Measurements from ENCODE around the gene SGO2. TPM values are rescaled to one million over a fixed set of nuclear protein-coding genes. Genes with fewer than 3 reads are reported as not detected.

Gene SGO2, protein sequence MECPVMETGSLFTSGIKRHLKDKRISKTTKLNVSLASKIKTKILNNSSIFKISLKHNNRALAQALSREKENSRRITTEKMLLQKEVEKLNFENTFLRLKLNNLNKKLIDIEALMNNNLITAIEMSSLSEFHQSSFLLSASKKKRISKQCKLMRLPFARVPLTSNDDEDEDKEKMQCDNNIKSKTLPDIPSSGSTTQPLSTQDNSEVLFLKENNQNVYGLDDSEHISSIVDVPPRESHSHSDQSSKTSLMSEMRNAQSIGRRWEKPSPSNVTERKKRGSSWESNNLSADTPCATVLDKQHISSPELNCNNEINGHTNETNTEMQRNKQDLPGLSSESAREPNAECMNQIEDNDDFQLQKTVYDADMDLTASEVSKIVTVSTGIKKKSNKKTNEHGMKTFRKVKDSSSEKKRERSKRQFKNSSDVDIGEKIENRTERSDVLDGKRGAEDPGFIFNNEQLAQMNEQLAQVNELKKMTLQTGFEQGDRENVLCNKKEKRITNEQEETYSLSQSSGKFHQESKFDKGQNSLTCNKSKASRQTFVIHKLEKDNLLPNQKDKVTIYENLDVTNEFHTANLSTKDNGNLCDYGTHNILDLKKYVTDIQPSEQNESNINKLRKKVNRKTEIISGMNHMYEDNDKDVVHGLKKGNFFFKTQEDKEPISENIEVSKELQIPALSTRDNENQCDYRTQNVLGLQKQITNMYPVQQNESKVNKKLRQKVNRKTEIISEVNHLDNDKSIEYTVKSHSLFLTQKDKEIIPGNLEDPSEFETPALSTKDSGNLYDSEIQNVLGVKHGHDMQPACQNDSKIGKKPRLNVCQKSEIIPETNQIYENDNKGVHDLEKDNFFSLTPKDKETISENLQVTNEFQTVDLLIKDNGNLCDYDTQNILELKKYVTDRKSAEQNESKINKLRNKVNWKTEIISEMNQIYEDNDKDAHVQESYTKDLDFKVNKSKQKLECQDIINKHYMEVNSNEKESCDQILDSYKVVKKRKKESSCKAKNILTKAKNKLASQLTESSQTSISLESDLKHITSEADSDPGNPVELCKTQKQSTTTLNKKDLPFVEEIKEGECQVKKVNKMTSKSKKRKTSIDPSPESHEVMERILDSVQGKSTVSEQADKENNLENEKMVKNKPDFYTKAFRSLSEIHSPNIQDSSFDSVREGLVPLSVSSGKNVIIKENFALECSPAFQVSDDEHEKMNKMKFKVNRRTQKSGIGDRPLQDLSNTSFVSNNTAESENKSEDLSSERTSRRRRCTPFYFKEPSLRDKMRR
- total RNA-seq, result 10 to 100 TPM in 1 of 4 donors, 1 to 10 TPM in 3; 1.8 to 12.5 (median 2.3) TPM

DNA sequence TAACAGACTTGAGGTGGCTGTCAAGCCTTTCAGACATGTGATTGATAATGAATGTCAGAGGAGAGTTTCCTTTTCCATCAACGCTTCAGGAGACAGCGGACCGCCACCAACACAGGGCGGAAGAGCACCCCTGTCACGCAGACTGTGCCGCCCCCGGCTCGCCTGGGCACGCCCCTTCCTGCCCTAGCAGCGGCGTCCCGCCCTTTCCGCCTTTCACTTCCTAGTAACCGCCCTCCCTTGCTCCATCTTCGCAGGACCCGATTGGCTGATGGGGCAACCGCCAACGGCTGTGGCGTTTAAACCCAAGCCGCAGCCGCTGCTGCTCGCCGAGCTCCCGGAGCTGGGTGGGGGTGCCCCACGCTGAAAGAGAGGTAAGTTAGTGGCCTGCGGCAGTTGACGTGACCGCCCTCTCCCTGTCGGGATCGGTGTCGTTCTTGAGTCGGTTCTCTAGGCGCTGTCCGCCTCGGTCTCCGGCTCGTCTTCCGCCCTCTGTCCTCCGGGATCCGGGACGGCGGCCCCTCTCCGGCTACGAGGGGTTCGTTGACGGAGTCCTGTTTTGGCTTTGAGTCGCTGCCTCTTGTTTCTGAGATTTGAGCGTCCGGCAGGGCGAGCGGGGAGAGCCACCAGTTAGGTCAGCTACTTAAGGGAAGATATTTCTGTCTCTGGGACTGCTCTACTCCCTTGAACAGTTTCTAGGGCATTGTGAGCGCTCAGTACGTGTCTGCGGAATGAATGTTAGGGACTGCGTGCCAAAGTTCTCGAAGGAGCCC is at the start of gene SGO2:
TSS of gene SGO2 (plus strand) at position 326 of the 770 bp plus-strand sequence. CDS start 6,769 bp downstream, outside the sequence.
- Histone ChIP-seq H3K27me3 (no peaks in the 10 kb centered on the region), H3K27ac (peak within 1 kb of the TSS; percentile 51 to 54), H3K4me3 (peak within 1 kb of the TSS; percentile 50 to 93), H3K9me3 (no peaks in the 10 kb centered on the region), H3K4me1 (peaks cover 4 to 10% of the 10 kb centered on the region in 2 donors), H3K36me3 (no peaks in the 10 kb centered on the region)
- TF ChIP-seq, protein P1, sequence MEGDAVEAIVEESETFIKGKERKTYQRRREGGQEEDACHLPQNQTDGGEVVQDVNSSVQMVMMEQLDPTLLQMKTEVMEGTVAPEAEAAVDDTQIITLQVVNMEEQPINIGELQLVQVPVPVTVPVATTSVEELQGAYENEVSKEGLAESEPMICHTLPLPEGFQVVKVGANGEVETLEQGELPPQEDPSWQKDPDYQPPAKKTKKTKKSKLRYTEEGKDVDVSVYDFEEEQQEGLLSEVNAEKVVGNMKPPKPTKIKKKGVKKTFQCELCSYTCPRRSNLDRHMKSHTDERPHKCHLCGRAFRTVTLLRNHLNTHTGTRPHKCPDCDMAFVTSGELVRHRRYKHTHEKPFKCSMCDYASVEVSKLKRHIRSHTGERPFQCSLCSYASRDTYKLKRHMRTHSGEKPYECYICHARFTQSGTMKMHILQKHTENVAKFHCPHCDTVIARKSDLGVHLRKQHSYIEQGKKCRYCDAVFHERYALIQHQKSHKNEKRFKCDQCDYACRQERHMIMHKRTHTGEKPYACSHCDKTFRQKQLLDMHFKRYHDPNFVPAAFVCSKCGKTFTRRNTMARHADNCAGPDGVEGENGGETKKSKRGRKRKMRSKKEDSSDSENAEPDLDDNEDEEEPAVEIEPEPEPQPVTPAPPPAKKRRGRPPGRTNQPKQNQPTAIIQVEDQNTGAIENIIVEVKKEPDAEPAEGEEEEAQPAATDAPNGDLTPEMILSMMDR (IDR thresholded peaks at IDR 0.05), result peak in 1 of 4 experiments; percentile 9
- peak; percentile 53 to 71 for TF ChIP-seq POLR2A (IDR thresholded peaks at IDR 0.05)
- intact Hi-C loops (cut with DNase I; ENCODE audit: low total_unique reads), result no loop called here
- DNase-seq, result peak; percentile 91 to 93

DNA sequence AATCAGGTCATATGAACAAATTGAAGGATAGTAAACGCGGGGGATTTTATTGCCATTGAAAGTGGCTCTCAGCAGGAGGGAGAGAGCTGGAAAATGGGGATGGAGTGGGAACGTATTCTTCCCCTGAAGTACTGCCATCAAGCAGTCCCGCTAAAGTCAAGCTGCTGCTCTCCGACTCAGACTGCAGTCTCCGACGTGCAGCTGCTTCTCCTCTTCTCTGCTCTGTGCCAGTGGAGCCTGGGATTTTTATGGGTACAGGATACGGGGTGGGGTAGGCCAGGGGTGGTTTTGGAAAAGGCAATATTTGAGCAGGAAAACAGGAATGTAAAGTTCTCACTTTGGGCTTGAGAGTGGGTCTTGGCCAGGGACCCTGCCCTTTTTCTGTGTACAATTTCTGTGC is 49.2 kb upstream of the SGO2 start:
- Histone ChIP-seq H3K9me3 (no peaks in the 10 kb centered on the region), H3K4me3 (no peak overlapping the region), H3K27ac (peak overlapping the region in 1 of 2 donors; percentile 31), H3K36me3 (no peaks in the 10 kb centered on the region), H3K4me1 (no peaks in the 10 kb centered on the region), H3K27me3 (no peaks in the 10 kb centered on the region)
- intact Hi-C loops (cut with DNase I; ENCODE audit: low total_unique reads), result no loop called here
- DNase-seq, result no peak
- no peak for TF ChIP-seq POLR2A (IDR thresholded peaks at IDR 0.05)
- TF ChIP-seq, protein P1 (IDR thresholded peaks at IDR 0.05), result no peak

DNA sequence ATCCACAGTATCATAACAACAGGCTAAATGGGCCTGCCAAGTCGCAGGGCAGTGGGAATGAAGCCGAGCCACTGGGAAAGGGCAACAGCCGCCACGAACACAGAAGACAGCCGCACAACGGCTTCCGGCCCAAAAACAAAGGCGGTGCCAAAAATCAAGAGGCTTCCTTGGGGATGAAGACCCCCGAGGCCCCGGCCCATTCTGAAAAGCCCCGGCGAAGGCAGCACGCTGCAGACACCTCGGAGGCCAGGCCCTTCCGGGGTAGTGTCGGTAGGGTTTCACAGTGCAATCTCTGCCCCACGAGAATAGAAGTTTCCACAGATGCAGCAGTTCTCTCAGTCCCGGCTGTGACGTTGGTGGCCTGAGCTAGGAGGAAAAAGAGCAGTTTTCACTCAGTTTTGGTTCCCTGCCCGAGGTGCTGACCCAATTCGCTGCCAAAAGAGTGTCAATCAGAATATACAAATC is 48.3 kb upstream of the SGO2 start:
- intact Hi-C loops (cut with DNase I; ENCODE audit: low total_unique reads), result no loop called here
- TF ChIP-seq, protein P1 (IDR thresholded peaks at IDR 0.05), result no peak
- TF ChIP-seq POLR2A (IDR thresholded peaks at IDR 0.05), result no peak
- Histone ChIP-seq H3K4me3 (no peak overlapping the region), H3K27ac (peak overlapping the region; percentile 26 to 31), H3K9me3 (no peaks in the 10 kb centered on the region), H3K36me3 (no peaks in the 10 kb centered on the region), H3K27me3 (no peaks in the 10 kb centered on the region), H3K4me1 (no peaks in the 10 kb centered on the region)
- peak in 1 of 2 donors; percentile 55 for DNase-seq

DNA sequence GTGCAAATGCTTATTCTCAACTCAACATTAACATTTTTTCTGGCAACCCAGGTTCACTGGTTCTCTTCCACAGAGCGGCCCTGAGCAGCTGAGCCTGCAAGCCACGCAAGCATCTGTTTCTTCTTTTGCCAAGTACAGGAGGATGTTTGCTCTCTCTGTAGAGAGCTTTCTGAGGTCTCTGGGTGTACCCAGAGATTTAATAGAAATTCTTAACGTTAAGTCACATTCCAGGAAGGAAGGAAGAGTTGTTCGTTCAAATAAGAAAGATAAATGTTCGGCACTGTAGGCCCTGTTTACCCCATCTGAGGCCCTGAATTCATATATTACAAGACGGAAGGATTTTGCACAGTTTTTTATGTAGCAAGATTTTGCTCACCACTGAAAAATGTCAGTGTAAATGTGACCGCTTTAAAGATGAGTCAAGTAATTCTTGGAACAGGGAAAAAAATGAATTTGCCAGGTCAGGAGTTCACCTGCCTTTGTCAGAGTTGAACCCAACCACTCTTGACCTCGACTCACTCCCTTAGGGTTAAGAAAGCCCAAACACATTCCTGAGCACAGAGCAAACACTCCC is 46.2 kb upstream of the SGO2 start:
- no peak overlapping the region for H3K4me3 ChIP-seq
- no peaks in the 10 kb centered on the region for H3K4me1 ChIP-seq
- H3K27ac ChIP-seq, result peak overlapping the region in 1 of 2 donors; percentile 2
- intact Hi-C loops (cut with DNase I; ENCODE audit: low total_unique reads), result no loop called here
- no peaks in the 10 kb centered on the region for H3K27me3 ChIP-seq
- H3K36me3 ChIP-seq, result no peaks in the 10 kb centered on the region
- TF ChIP-seq, protein P1 (IDR thresholded peaks at IDR 0.05), result no peak
- TF ChIP-seq POLR2A (IDR thresholded peaks at IDR 0.05), result no peak
- H3K9me3 ChIP-seq, result no peaks in the 10 kb centered on the region
- no peak for DNase-seq
